AG04450 (cell line): ENCODE data around the gene SLC35G2. TPM values are rescaled to one million over a fixed set of nuclear protein-coding genes. Genes with fewer than 3 reads are reported as not detected.

Source experiments
- CTCF ChIA-PET: fragments of 300-600, 350-600 bp; formaldehyde crosslinking; extraction: SDS; loops from one replicate; lab custom pipeline; 2022; ENCODE audit warnings: antibody characterized with exemption, inconsistent platforms; lab: Charles Lee
- POLR2A ChIA-PET: fragments of 350-600 bp; formaldehyde crosslinking; extraction: SDS; loops from one replicate; lab custom pipeline; 2021; ENCODE audit warnings: antibody characterized with exemption, inconsistent platforms; lab: Yijun Ruan, JAX
- DNase-seq: peaks from one replicate; pipeline ENCODE4 v3.0.0-alpha.2; 2011; ENCODE audit warnings: low read depth, low spot score
- H3K27ac ChIP-seq: one replicate; pipeline ENCODE4 v1.5.1; 2012; ENCODE audit warnings: low read depth, low read length, control low read depth
- H3K27me3 ChIP-seq: one replicate; pipeline ENCODE4 v1.6.0; 2012; ENCODE audit warnings: low read length; ENCODE audit not compliant: control insufficient read depth, insufficient read depth
- H3K4me3 ChIP-seq: 2 replicates; pipeline ENCODE4 v1.5.1; 2011; ENCODE audit warnings: mild to moderate bottlenecking, low read depth, low read length, control low read depth
- H3K9me3 ChIP-seq: 2 replicates; pipeline ENCODE4 v1.5.1; 2012; ENCODE audit warnings: low read length; ENCODE audit not compliant: control insufficient read depth, insufficient read depth
- CTCF ChIP-seq: IDR thresholded peaks from 2 replicates; pipeline ENCODE4 v1.5.1; 2011; ENCODE audit warnings: low read depth, low read length, control low read depth, inconsistent platforms
- polyA minus RNA-seq: library from RNA; depleted of rRNA, polyadenylated mRNA; stranded (reverse); fragments of >200 nt; gene quantifications from 2 replicates; pipeline ENCODE4 v1.2.3, GENCODE V29; 2011; rRNA and poly(A)+ RNA removed
- polyA plus RNA-seq: library from polyadenylated mRNA; depleted of rRNA; stranded (reverse); fragments of >200 nt; gene quantifications from 2 replicates; pipeline ENCODE4 v1.2.3, GENCODE V29; 2011; rRNA removed

SLC35G2 gene
- 13.3 and 18.1 TPM in 2 replicates for polyA plus RNA-seq
- 5.2 and 9.3 TPM in 2 replicates for polyA minus RNA-seq

- ChIA-PET CTCF (interaction anchor here (0.9 kb wide), 1 partner anchor 195 kb away, joined by 3 read pairs; no protein-coding TSS in a partner anchor), POLR2A (interaction anchor here (0.9 to 1.0 kb wide), 2 partner anchors 32 to 66 kb away, joined by 3 to 4 read pairs; partner anchors contain the start of gene STAG1)
- peak within 1 kb of the TSS; percentile 80 for H3K4me3 ChIP-seq
- DNase-seq: no peak
- no peaks in the 10 kb centered on the region; the same call in 1 of the 2 replicates for H3K9me3 ChIP-seq
- no peak for TF ChIP-seq CTCF
- peak within 1 kb of the TSS; percentile 96 for H3K27ac ChIP-seq
- no peaks in the 10 kb centered on the region for H3K27me3 ChIP-seq
Measured at GRCh38 chr3:136818769-136819391, at the start of gene SLC35G2. TSS of gene SLC35G2 (plus strand) at chr3:136819126. CDS start at chr3:136854461, 35,335 bp downstream.

- CTCF ChIA-PET: interaction anchor here (0.9 to 1.7 kb wide), 2 partner anchors 20 to 241 kb away, joined by 3 to 4 read pairs; partner anchors contain the start of gene STAG1
- Histone ChIP-seq H3K27me3 (no peaks in the 10 kb centered on the region), H3K9me3 (no peaks in the 10 kb centered on the region), H3K4me3 (no peak overlapping the region), H3K27ac (peak overlapping the region; percentile 11)
- no peak for DNase-seq
- POLR2A ChIA-PET: no interaction called here
- TF ChIP-seq CTCF: no peak
Measured at GRCh38 chr3:136772709-136773108, 46.2 kb upstream of the SLC35G2 start.

- TF ChIP-seq CTCF: no peak
- DNase-seq: no peak
- CTCF ChIA-PET: interaction anchor here (0.6 to 2.0 kb wide), 4 partner anchors 20 to 235 kb away, joined by 3 to 8 read pairs (median 4); no protein-coding TSS in a partner anchor
- POLR2A ChIA-PET: no interaction called here
- H3K27ac ChIP-seq: no peak overlapping the region
- no peaks in the 10 kb centered on the region for H3K27me3 ChIP-seq
- H3K4me3 ChIP-seq: no peak overlapping the region
- H3K9me3 ChIP-seq: no peaks in the 10 kb centered on the region
Measured at GRCh38 chr3:136778865-136779264, 40.1 kb upstream of the SLC35G2 start.

GRCh38 chr3:136780741-136781140, 38.2 kb upstream of the SLC35G2 start:
- no peak overlapping the region for H3K27ac ChIP-seq
- no peaks in the 10 kb centered on the region for H3K27me3 ChIP-seq
- H3K4me3 ChIP-seq: no peak overlapping the region
- no peak for TF ChIP-seq CTCF
- ChIA-PET POLR2A (no interaction called here), CTCF (interaction anchor here (1.7 to 2.0 kb wide), 2 partner anchors 28 to 233 kb away, joined by 5 to 8 read pairs; partner anchors contain the start of gene STAG1)
- no peak for DNase-seq
- H3K9me3 ChIP-seq: no peaks in the 10 kb centered on the region; the same call in 1 of the 2 replicates

GRCh38 chr3:136783708-136784191, 35.2 kb upstream of the SLC35G2 start:
- DNase-seq: no peak
- CTCF ChIA-PET: interaction anchor here (0.6 to 4.9 kb wide), 4 partner anchors 31 to 353 kb away, joined by 3 to 17 read pairs (median 4); partner anchors contain the start of gene STAG1
- Histone ChIP-seq H3K27me3 (no peaks in the 10 kb centered on the region), H3K27ac (peak overlapping the region; percentile 1), H3K4me3 (no peak overlapping the region), H3K9me3 (no peaks in the 10 kb centered on the region; the same call in 1 of the 2 replicates)
- TF ChIP-seq CTCF: no peak
- POLR2A ChIA-PET: interaction anchor here (1.0 kb wide), 2 partner anchors 31 to 310 kb away, joined by 3 to 5 read pairs; partner anchors contain the start of gene STAG1
